Measurements from ENCODE around the gene ANAPC13. TPM values are rescaled to one million over a fixed set of nuclear protein-coding genes. Genes with fewer than 3 reads are reported as not detected.

ANAPC13 gene
- total and polyA plus RNA-seq, 2 of the 13 experiments (the other 11 are each of a cell fraction or from before 2014, with no cell fraction given): 48.7 to 69.1 TPM

GRCh38 chr3:134468519-134468918 is 17.3 kb downstream of the ANAPC13 start:
- ChIA-PET POLR2A (no interaction called here), CTCF (ENCODE audit: low intra/inter-chr PET ratio, low total read pairs) (no interaction called here)
- Histone ChIP-seq H3K27me3 (ENCODE audit: control insufficient read depth in 1 of 2, insufficient read depth in 2 of 2, low read length in 2 of 2) (no peaks in the 10 kb centered on the region; a peak in 1 of 5 replicates), H3K9ac (ENCODE audit: insufficient read depth, low read depth, low read length) (no peak overlapping the region), H3K27ac (ENCODE audit: extremely low read length, insufficient read depth, low read length) (no peak overlapping the region), H3K9me3 (ENCODE audit: low read length) (no peaks in the 10 kb centered on the region), H3K4me1 (ENCODE audit: insufficient read depth, low read length) (peaks cover under 1% of the 10 kb centered on the region), H2AFZ (ENCODE audit: low read length) (no peak overlapping the region), H3K79me2 (ENCODE audit: insufficient read depth, low read length) (no peaks in the 10 kb centered on the region), H3K4me3 (replicated peaks in 1 of 3; ENCODE audit: insufficient read depth in 1 of 3, low read depth in 2 of 3, low read length in 3 of 3) (no peak overlapping the region), H3K36me3 (replicated peaks in 1 of 2; ENCODE audit: control insufficient read depth in 1 of 2, insufficient read depth in 2 of 2, low read length in 2 of 2) (no peaks in the 10 kb centered on the region), H3K4me2 (ENCODE audit: low read depth, low read length) (no peak overlapping the region), H4K20me1 (ENCODE audit: insufficient read depth, low read length) (no peaks in the 10 kb centered on the region)
- ATAC-seq (no peak), FAIRE-seq (no peak), DNase-seq (ENCODE audit: low spot score) (no peak)
- WGBS (ENCODE audit: low lambda C conversion rate): 16% methylated on average over 4 of the region's 4 CpGs
- no TSS peak for BruUV-seq (replicated peaks)
- in situ Hi-C loops (cut with HindIII; ENCODE audit: extremely low pct_ligation_motif_present, low pct_unique_long_range_greater_than_20kb): no loop called here
- intact Hi-C loops (cut with micrococcal nuclease; ENCODE audit: unreplicated experiment): no loop called here
- TF ChIP-seq BRCA1 (CRISPR knock-in tag; IDR thresholded peaks at IDR 0.05) (no peak), MAFK (conservative IDR thresholded peaks at IDR 0.05 in 1 of 2, IDR thresholded peaks at IDR 0.05 in 1 of 2; ENCODE audit: low read length in 2 of 2) (peak; percentile 77 to 92), MAFF (IDR thresholded peaks at IDR 0.05; ENCODE audit: low read depth, low read length) (peak; percentile 88)

GRCh38 chr3:134466331-134466730 is 19.5 kb downstream of the ANAPC13 start:
- in situ Hi-C loops (cut with HindIII; ENCODE audit: extremely low pct_ligation_motif_present, low pct_unique_long_range_greater_than_20kb): no loop called here
- POLR2A ChIA-PET: no interaction called here
- H3K9me3 ChIP-seq (ENCODE audit: low read length): no peaks in the 10 kb centered on the region
- intact Hi-C loops (cut with micrococcal nuclease; ENCODE audit: unreplicated experiment): no loop called here
- H2AFZ ChIP-seq (ENCODE audit: low read length): no peak overlapping the region
- CTCF ChIA-PET (ENCODE audit: low intra/inter-chr PET ratio, low total read pairs): no interaction called here
- no peak for FAIRE-seq
- no peak for DNase-seq (ENCODE audit: low spot score)
- 97% methylated on average over 1 of the region's 1 CpG for WGBS (ENCODE audit: low lambda C conversion rate)
- no peak overlapping the region for H3K4me2 ChIP-seq (ENCODE audit: low read depth, low read length)
- H3K4me1 ChIP-seq (ENCODE audit: insufficient read depth, low read length): no peaks in the 10 kb centered on the region
- no peak overlapping the region for H3K4me3 ChIP-seq (replicated peaks in 1 of 3; ENCODE audit: insufficient read depth in 1 of 3, low read depth in 2 of 3, low read length in 3 of 3)
- BruUV-seq (replicated peaks): no TSS peak
- no peak overlapping the region for H3K27ac ChIP-seq (ENCODE audit: extremely low read length, insufficient read depth, low read length)
- H3K9ac ChIP-seq (ENCODE audit: insufficient read depth, low read depth, low read length): no peak overlapping the region
- no peaks in the 10 kb centered on the region for H3K79me2 ChIP-seq (ENCODE audit: insufficient read depth, low read length)
- ATAC-seq: no peak
- H3K27me3 ChIP-seq (ENCODE audit: control insufficient read depth in 1 of 2, insufficient read depth in 2 of 2, low read length in 2 of 2): peaks cover 0 to 5% of the 10 kb centered on the region in 2 experiments; a peak in 1 of 5 replicates
- no peaks in the 10 kb centered on the region for H4K20me1 ChIP-seq (ENCODE audit: insufficient read depth, low read length)
- H3K36me3 ChIP-seq (replicated peaks in 1 of 2; ENCODE audit: control insufficient read depth in 1 of 2, insufficient read depth in 2 of 2, low read length in 2 of 2): no peaks in the 10 kb centered on the region
- no peak for TF ChIP-seq NFRKB (IDR thresholded peaks at IDR 0.05)
- no peak for TF ChIP-seq SKIL (CRISPR knock-in tag; IDR thresholded peaks at IDR 0.05; ENCODE audit: borderline replicate concordance)
- TF ChIP-seq CHD4 (IDR thresholded peaks at IDR 0.05; ENCODE audit: borderline replicate concordance, low read length): no peak
- no peak for TF ChIP-seq NKX3-1 (CRISPR knock-in tag; IDR thresholded peaks at IDR 0.05)
- TF ChIP-seq ZNF484 (CRISPR knock-in tag; IDR thresholded peaks at IDR 0.05; ENCODE audit: borderline replicate concordance, low read depth): no peak
- TF ChIP-seq GFI1 (CRISPR knock-in tag; IDR thresholded peaks at IDR 0.05; ENCODE audit: borderline replicate concordance): no peak
- TF ChIP-seq CBX5 (CRISPR knock-in tag; IDR thresholded peaks at IDR 0.05; ENCODE audit: borderline replicate concordance): no peak
- TF ChIP-seq ADNP (CRISPR knock-in tag; IDR thresholded peaks at IDR 0.05): no peak
- no peak for TF ChIP-seq ZNF839 (CRISPR knock-in tag; IDR thresholded peaks at IDR 0.05; ENCODE audit: borderline replicate concordance)
- no peak for TF ChIP-seq NAIF1 (CRISPR knock-in tag; IDR thresholded peaks at IDR 0.05; ENCODE audit: borderline replicate concordance)
- no peak for TF ChIP-seq KLF6 (CRISPR knock-in tag; IDR thresholded peaks at IDR 0.05)
- no peak for TF ChIP-seq ETV6 (CRISPR knock-in tag; conservative IDR thresholded peaks at IDR 0.05)
- no peak for TF ChIP-seq ZNF530 (CRISPR knock-in tag; IDR thresholded peaks at IDR 0.05; ENCODE audit: low read depth)
- no peak for TF ChIP-seq TRIM22 (IDR thresholded peaks at IDR 0.05)

Data from HepG2 (cell line).